Stimulated activated CD8-positive, alpha-beta memory T cell treated with anti-CD3 and anti-CD28 coated beads, Interleukin-7, amount 100 ng/mL, for 24 hours (primary cell): Measurements from ENCODE around the gene ALDOB.
A peak's percentile ranks its signal among the peaks of the same experiment; 100 is the strongest.
"Not testable (repeated sequence)": the region's sequence is repeated elsewhere in the genome, so short reads cannot be mapped to it uniquely, and the experiment has no call there.

Experiments
- DNase-seq: peaks from one replicate; pipeline ENCODE4 v3.0.0-alpha.2; 2020; ENCODE audit warnings: low read depth

Gene ALDOB

GRCh38 chr9:101421653-101422065, 13.9 kb downstream of the ALDOB start:
- DNase-seq, result no peak

DNA sequence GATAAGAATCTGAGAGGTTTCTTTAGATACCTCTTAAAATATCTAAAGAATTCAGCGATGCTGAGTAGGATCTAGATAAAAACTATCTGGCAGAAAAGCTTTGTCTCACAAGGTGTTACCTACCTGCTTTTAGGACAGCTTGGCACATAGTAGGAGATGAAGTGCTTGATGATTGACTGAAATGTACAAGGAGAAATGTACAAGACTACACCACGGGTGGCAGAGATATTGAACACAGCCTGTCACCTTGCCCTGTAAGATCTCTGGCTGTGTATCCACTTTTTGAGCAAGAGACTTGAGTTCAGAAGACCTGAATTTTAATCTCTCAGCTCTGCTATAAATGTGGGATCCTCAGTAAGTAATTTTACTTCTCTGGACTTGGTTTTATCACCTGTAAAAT, 15.7 kb downstream of the ALDOB start:
- DNase-seq, result no peak

- DNase-seq, result no peak
Observed at GRCh38 chr9:101418518-101419430, 16.8 kb downstream of the ALDOB start.

GRCh38 chr9:101417977-101418376, 17.6 kb downstream of the ALDOB start:
- DNase-seq, result no peak

GRCh38 chr9:101417389-101417788, 18.2 kb downstream of the ALDOB start:
- DNase-seq, result no peak

DNA sequence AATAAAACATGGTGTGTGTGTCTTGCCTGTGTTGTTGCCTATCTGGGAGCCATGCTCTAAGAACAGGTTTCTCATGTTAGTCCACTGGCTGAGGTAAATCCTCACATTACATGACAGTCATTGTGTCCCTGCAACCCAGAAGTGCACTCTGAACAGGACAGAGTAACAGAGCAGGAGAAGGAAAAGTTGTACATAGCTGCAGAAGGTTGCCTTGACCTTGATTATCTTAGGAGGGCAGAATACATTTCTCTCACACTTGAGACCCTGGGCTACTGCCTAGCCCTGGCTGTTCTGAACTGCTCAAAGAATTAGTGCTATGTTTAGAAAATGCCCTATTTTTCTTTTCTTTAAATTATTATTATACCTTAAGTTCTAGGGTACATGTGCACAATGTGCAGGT, 20.0 kb downstream of the ALDOB start:
- no peak for DNase-seq

DNA sequence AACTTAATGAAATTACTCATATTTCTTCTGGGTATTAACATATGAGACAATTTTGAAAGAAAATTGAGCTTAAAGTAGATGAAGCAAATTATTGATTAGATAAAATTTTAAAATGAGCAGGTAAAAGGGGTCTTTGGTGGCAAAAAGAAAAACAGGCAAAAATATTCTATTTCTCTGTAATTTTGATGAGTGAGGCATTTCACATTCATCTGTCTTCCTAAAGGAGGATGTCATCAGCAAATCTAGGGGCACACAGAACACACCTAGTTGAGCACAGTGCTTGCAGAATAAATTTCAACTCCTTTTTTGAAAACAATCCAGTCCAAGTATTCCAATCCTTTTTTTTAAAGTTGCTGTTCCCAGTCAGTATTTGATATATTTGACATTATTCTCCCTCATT, 20.7 kb downstream of the ALDOB start:
- DNase-seq, result no peak

DNA sequence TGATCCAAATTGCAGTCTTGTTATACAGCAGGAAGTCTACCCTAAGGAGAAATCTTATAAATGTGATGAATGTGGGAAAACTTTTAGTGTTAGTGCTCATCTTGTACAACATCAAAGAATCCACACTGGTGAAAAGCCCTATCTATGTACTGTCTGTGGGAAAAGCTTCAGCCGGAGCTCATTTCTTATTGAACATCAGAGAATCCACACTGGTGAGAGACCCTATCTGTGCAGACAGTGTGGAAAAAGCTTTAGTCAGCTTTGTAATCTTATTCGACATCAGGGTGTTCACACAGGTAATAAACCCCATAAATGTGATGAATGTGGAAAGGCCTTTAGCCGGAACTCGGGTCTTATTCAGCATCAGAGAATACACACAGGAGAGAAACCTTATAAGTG, 26.5 kb downstream of the ALDOB start:
- DNase-seq, result no peak

- DNase-seq, result no peak
Observed at GRCh38 chr9:101408374-101409078, 27.0 kb downstream of the ALDOB start.

DNA sequence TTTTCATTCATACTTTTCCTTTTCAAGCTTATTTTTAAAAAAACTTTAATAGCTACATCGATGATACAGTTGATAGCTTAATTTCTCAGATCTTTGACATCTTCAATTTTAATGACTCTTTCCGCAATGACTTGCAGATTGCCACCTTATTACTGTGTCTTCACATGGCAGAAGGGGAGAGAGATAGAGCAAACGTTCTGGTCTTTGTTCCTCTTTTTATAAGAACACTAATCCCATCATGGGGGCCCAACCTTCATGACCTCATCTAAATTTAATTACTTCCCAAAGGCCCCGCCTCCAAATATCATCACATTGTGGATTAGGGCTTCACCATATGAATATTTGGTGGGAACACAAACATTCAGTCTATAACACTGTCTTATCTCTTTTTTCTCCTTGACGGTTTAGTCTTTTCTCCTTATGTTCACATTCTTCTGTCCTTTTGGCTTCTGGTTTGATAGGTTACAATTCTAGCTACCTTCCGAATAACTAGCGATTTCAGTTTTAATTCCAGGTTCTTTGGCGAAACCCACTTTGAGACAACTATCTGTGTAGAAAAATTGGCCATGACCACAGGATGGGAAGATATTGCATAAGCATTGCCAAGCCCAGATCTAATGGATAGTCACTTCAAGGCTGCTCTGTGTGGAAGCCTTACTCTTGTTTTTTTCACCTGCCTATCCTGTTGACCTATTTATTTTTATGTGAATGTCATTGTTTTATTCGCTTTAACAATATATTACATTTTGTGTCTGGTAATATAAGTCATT, 31.9 kb downstream of the ALDOB start:
- no peak for DNase-seq

GRCh38 chr9:101400120-101400519, 35.5 kb downstream of the ALDOB start:
- DNase-seq, result no peak

- DNase-seq, result no peak
Observed at GRCh38 chr9:101399643-101399970, 36.0 kb downstream of the ALDOB start.

- peak; percentile 4 for DNase-seq
Observed at GRCh38 chr9:101398930-101399642, 36.5 kb downstream of the ALDOB start.

- peak; percentile 92 for DNase-seq
Observed at GRCh38 chr9:101398068-101398929, 37.3 kb downstream of the ALDOB start, which contains the start of the genes MRPL50 and ZNF189. MRPL50 (minus strand) TSS chr9:101398618; CDS start chr9:101398592, 26 bp downstream. ZNF189 (plus strand) TSS chr9:101398851; CDS start chr9:101399157, 306 bp downstream.

DNA sequence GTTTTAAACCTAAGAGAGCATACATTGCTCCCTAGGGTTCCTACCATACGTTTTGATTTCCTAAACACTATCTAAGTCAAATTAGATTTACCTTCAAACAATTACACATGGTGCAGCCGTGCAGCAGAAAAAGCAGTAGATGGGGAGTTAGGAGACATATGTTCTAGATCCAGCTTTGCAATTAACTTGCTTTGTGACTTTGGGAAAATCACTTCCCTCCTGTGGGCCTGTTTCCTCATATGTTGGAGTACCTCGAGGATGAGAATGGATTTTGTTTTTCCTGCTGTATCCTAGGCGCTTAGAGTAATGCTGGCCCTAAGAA, 37.9 kb downstream of the ALDOB start:
- no peak for DNase-seq

DNA sequence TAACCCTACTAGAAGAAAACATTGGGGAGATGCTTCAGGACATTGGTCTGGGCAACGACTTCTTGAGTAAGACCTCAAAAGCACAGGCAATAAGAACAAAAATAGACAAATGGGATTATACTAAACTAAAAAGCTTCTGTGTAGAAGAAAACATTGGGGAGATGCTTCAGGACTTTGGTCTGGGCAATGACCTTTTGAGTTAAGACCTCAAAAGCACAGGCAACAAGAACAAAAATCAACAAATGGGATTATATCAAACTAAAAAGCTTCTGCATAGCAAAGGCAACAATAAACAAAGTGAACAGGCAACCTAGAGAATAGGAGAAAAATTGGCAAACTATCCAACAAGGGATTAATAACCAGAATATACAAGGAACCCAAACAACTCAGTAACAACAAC, 40.9 kb downstream of the ALDOB start:
- no peak for DNase-seq

- DNase-seq, result no peak
Observed at GRCh38 chr9:101393135-101393534, 42.4 kb downstream of the ALDOB start.

DNA sequence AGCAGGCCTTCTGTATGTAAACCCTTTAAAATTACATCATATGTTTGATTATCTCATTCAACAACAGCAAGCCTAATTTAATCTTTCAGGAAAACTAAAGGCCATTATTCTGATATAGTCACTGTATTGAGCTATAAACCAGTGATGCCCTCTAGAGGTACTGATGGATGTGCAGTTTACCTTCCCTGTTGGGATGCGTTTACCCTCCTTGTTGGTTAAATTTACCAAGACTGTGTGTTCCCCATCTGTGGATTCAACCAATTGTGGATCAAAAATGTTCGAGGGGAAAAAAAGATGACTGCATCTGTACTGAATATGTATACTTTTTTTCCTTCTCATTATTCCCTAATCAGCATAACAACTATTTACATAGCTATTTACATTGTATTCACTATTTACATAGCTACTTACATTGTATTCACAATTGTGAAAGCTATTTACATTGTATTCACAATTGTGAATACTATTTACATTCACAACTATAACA, 47.0 kb downstream of the ALDOB start:
- DNase-seq, result no peak

DNA sequence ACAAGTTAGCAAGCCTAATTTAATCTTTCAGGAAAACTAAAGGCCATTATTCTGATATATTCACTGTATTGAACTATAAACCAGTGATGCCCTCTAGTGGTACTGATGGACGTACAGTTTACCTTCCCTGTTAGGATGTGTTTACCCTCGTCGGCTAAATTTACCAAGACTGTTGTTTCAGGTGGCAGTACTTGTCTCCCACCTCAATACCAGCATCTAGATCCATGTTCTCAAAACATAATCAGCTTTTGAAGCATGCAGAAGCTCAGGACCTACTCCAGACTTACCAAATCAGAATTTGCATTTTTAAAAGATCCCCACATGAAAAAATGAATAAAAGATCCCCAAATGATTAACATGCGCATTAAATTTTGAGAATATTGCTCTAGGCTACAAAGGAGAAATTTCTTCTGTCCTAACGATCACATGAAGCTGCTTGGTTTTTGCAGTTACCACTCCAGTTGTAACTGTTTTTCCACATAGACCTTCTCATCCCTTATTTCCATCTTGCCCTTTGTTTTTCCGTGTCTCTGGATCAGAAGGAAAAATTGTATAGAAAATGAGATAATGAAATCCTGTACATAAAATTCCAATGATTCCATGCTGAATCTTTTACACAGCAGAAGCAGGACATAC, 47.6 kb downstream of the ALDOB start:
- no peak for DNase-seq

- DNase-seq, result not testable (repeated sequence)
Observed at GRCh38 chr9:101384873-101385536, 50.6 kb downstream of the ALDOB start, which contains the start of gene BAAT. BAAT (minus strand) TSS chr9:101385006; CDS start chr9:101371404, 13,602 bp downstream.
